ENCODE results near the gene STRN3. TPM values are rescaled to one million over a fixed set of nuclear protein-coding genes. Genes with fewer than 3 reads are reported as not detected.

The STRN3 gene
- total and polyA plus RNA-seq, 10 of the 15 experiments (the other 5 are each of a cell fraction or from before 2014, with no cell fraction given): 7.8 to 27.9 (median 14.1) TPM

DNA sequence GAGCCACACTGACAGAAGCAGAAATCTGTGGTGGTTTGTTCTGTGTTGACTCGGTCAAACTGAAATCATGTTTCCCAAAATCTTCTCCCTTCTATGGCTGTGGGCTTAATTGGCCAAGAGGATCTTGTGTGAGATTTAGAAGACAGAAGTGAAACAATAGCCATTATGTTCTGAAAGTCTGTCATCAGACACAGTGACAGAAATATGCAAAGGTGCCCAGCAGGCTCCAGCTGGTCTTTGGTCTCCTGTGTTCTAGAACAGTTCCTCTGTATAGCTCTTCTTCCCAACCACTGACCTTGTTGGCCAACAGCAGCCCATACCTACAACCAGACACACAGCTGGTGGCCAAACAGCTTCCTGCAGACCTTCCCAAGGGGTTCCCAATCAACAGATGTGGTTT is 176.8 kb downstream of the STRN3 start (continued):
- TF ChIP-seq TCF7 (IDR thresholded peaks at IDR 0.05; ENCODE audit: borderline replicate concordance) (no peak), CHD2 (IDR thresholded peaks at IDR 0.05; ENCODE audit: borderline replicate concordance, low read depth, low read length) (no peak), CBX3 (IDR thresholded peaks at IDR 0.05; ENCODE audit: borderline replicate concordance, low read depth) (no peak), IKZF1 (conservative IDR thresholded peaks at IDR 0.05) (peak; percentile 74), ZZZ3 (IDR thresholded peaks at IDR 0.05; ENCODE audit: control insufficient read depth, insufficient read length, low read depth) (no peak), GABPA (IDR thresholded peaks at IDR 0.05; ENCODE audit: low read depth) (no peak), EZH2 (IDR thresholded peaks at IDR 0.05; ENCODE audit: borderline replicate concordance, control insufficient read depth, low read depth, low read length) (no peak), ASH2L (IDR thresholded peaks at IDR 0.05; ENCODE audit: borderline replicate concordance, low read depth) (no peak), PAX8 (IDR thresholded peaks at IDR 0.05) (no peak), ESRRA (IDR thresholded peaks at IDR 0.05; ENCODE audit: low read length) (no peak), JUND (IDR thresholded peaks at IDR 0.05; ENCODE audit: low read depth, low read length) (no peak), E2F8 (IDR thresholded peaks at IDR 0.05; ENCODE audit: low read depth, partially characterized antibody) (no peak), MEF2A (IDR thresholded peaks at IDR 0.05; ENCODE audit: insufficient read depth, low read depth, low read length) (0 out of 2 replicates have a peak, but pooled peaks have one; percentile 25), TBL1XR1 (IDR thresholded peaks at IDR 0.05; ENCODE audit: low read depth, low read length) (no peak), CHD4 (IDR thresholded peaks at IDR 0.05) (no peak), ZNF592 (IDR thresholded peaks at IDR 0.05) (no peak), E2F4 (IDR thresholded peaks at IDR 0.05; ENCODE audit: low read depth, low read length) (no peak)
- TF ChIP-seq, protein P1, sequence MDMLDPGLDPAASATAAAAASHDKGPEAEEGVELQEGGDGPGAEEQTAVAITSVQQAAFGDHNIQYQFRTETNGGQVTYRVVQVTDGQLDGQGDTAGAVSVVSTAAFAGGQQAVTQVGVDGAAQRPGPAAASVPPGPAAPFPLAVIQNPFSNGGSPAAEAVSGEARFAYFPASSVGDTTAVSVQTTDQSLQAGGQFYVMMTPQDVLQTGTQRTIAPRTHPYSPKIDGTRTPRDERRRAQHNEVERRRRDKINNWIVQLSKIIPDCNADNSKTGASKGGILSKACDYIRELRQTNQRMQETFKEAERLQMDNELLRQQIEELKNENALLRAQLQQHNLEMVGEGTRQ (IDR thresholded peaks at IDR 0.05; ENCODE audit: borderline replicate concordance, low read depth, low read length): no peak
